A673 (cell line): ENCODE measurements around the gene SYTL3. TPM values are rescaled to one million over a fixed set of nuclear protein-coding genes. Genes with fewer than 3 reads are reported as not detected.
"Not testable (repeated sequence)": the region's sequence is repeated elsewhere in the genome, so short reads cannot be mapped to it uniquely, and the experiment has no call there.

Source experiments
- BruUV-seq: library from RNA; stranded (reverse); fragments of 400-500 nt; replicated peaks from 2 replicates; lab custom pipeline; 2021; lab: Mats Ljungman, UMichigan
- CTCF ChIA-PET: fragments of 300-600 bp; sonication (Branson Sonifier 250); formaldehyde crosslinking; loops from one replicate; lab custom pipeline; 2022; ENCODE audit warnings: antibody characterized with exemption; lab: Charles Lee
- POLR2A ChIA-PET: fragments of 300-600 bp; sonication (Branson Sonifier 250); formaldehyde crosslinking; loops from one replicate; lab custom pipeline; 2022; ENCODE audit warnings: antibody characterized with exemption; ENCODE audit not compliant: low non-redundant PET; lab: Charles Lee
- DNase-seq: peaks from one replicate; pipeline ENCODE4 v3.0.0-alpha.2; 2015; ENCODE audit warnings: low spot score
- H3K27ac ChIP-seq: fragments of 200-600 bp; sonication (generic); 2 replicates; pipeline ENCODE4 v1.5.1; 2016; ENCODE audit warnings: mixed run types, low read depth, mild to moderate bottlenecking, mixed read lengths, antibody characterized with exemption, low read length; ENCODE audit not compliant: poor library complexity, severe bottlenecking
- H3K27me3 ChIP-seq: fragments of 200-600 bp; sonication (generic); replicated peaks from 2 replicates; pipeline ENCODE4 v1.6.1; 2017; ENCODE audit warnings: mixed run types, low read depth, mild to moderate bottlenecking, mixed read lengths, antibody characterized with exemption, low read length; ENCODE audit not compliant: insufficient read depth, poor library complexity
- H3K36me3 ChIP-seq: fragments of 200-600 bp; sonication (generic); 2 replicates; pipeline ENCODE4 v1.6.1; 2016; ENCODE audit warnings: mixed run types, mild to moderate bottlenecking, mixed read lengths, antibody characterized with exemption, low read length; ENCODE audit not compliant: insufficient read depth, poor library complexity, severe bottlenecking
- H3K4me1 ChIP-seq: fragments of 200-600 bp; sonication (generic); 2 replicates; pipeline ENCODE4 v1.6.1; 2017; ENCODE audit warnings: mixed run types, mild to moderate bottlenecking, mixed read lengths, antibody characterized with exemption, low read length; ENCODE audit not compliant: insufficient read depth, poor library complexity, severe bottlenecking
- H3K4me3 ChIP-seq: fragments of 200-600 bp; sonication (generic); 2 replicates; pipeline ENCODE4 v1.5.1; 2016; ENCODE audit warnings: low read depth, mixed run types, mild to moderate bottlenecking, mixed read lengths, low read length; ENCODE audit not compliant: poor library complexity, severe bottlenecking
- H3K9me3 ChIP-seq: fragments of 200-600 bp; sonication (generic); 2 replicates; pipeline ENCODE4 v1.6.1; 2016; ENCODE audit warnings: mixed run types, low read depth, mild to moderate bottlenecking, mixed read lengths, antibody characterized with exemption, low read length; ENCODE audit not compliant: poor library complexity, severe bottlenecking
- CTCF ChIP-seq: fragments of 300-800, 200-600 bp; sonication (generic); conservative IDR thresholded peaks from 2 replicates; pipeline ENCODE4 v1.5.1; 2017; ENCODE audit warnings: low read depth, mild to moderate bottlenecking, antibody characterized with exemption, low read length, moderate library complexity, mixed read lengths
- EZH2 ChIP-seq: fragments of 200-600 bp; sonication (generic); IDR thresholded peaks from 2 replicates; pipeline ENCODE4 v1.6.1; 2017; ENCODE audit warnings: borderline replicate concordance, low read depth, mild to moderate bottlenecking, mixed read lengths, antibody characterized with exemption, low read length; ENCODE audit not compliant: poor library complexity, severe bottlenecking
- intact Hi-C: fragments of 100-400 bp; cut with micrococcal nuclease; formaldehyde crosslinking; loops from one replicate; pipeline ENCODE4 v1.10.0; 2022; ENCODE audit not compliant: unreplicated experiment
- total RNA-seq: library from RNA; stranded (reverse); gene quantifications from 2 replicates; pipeline ENCODE4 v1.2.3, GENCODE V29; 2021

SYTL3 gene
- total RNA-seq, 1 experiment from 2014 or later = 0.82 TPM

GRCh38 chr6:158697811-158698210 is 48.0 kb downstream of the SYTL3 start:
- H3K4me3 ChIP-seq = no peak overlapping the region
- DNase-seq = no peak
- no peaks in the 10 kb centered on the region for H3K9me3 ChIP-seq
- intact Hi-C loops = no loop called here
- POLR2A ChIA-PET = no interaction called here
- H3K27ac ChIP-seq = no peak overlapping the region
- H3K36me3 ChIP-seq = no peaks in the 10 kb centered on the region
- no peaks in the 10 kb centered on the region for H3K4me1 ChIP-seq
- no peaks in the 10 kb centered on the region for H3K27me3 ChIP-seq
- TF ChIP-seq CTCF = no peak
- TF ChIP-seq EZH2 = no peak
- CTCF ChIA-PET = interaction anchor here (0.5 to 0.8 kb wide), 2 partner anchors 477 to 485 kb away, joined by 3 read pairs; no protein-coding TSS in a partner anchor
- no TSS peak for BruUV-seq

- BruUV-seq = no TSS peak
- no peak overlapping the region for H3K4me3 ChIP-seq
- ChIA-PET CTCF (no interaction called here), POLR2A (no interaction called here)
- H3K9me3 ChIP-seq = no peaks in the 10 kb centered on the region
- H3K27ac ChIP-seq = no peak overlapping the region
- H3K36me3 ChIP-seq = no peaks in the 10 kb centered on the region
- no peaks in the 10 kb centered on the region for H3K27me3 ChIP-seq
- H3K4me1 ChIP-seq = no peaks in the 10 kb centered on the region
- TF ChIP-seq EZH2 (no peak), CTCF (no peak)
- intact Hi-C loops = no loop called here
- DNase-seq = no peak
Measured at GRCh38 chr6:158698931-158699330, 49.1 kb downstream of the SYTL3 start.

GRCh38 chr6:158701268-158701667 is 51.4 kb downstream of the SYTL3 start:
- not testable (repeated sequence) for H3K36me3 ChIP-seq, H3K9me3 ChIP-seq, BruUV-seq, H3K4me3 ChIP-seq, H3K4me1 ChIP-seq, H3K27me3 ChIP-seq, H3K27ac ChIP-seq, DNase-seq
- ChIA-PET POLR2A (interaction anchor here (0.6 kb wide), 1 partner anchor 357 kb away, joined by 15 read pairs; no protein-coding TSS in a partner anchor), CTCF (interaction anchor here (0.6 kb wide), 1 partner anchor 33 kb away, joined by 3 read pairs; no protein-coding TSS in a partner anchor)
- intact Hi-C loops = loop anchor here (10.0 kb wide), 1 partner anchor 404 kb away; no protein-coding TSS in a partner anchor
